Mucosa of rectum (tissue), 2 donors: ENCODE results near the gene ABHD14A.

Experiments
- H3K27ac ChIP-seq, 2 donors: one replicate each; pipeline ENCODE4 v1.7.0; 2013; ENCODE audit warnings: inconsistent platforms in 2 of 2, low read depth in 2 of 2, low read length in 2 of 2
- H3K27me3 ChIP-seq, 2 donors: one replicate each; pipeline ENCODE4 v1.7.0; 2013; ENCODE audit warnings: low read length in 2 of 2; ENCODE audit not compliant: control insufficient read depth in 2 of 2, insufficient read depth in 2 of 2
- H3K36me3 ChIP-seq, 2 donors: one replicate each; pipeline ENCODE4 v1.7.0; 2013; ENCODE audit warnings: low read length in 2 of 2; ENCODE audit not compliant: control insufficient read depth in 2 of 2, insufficient read depth in 2 of 2
- H3K4me1 ChIP-seq, 2 donors: one replicate each; pipeline ENCODE4 v1.7.0; 2013; ENCODE audit warnings: low read length in 2 of 2, mild to moderate bottlenecking in 1 of 2; ENCODE audit not compliant: control insufficient read depth in 2 of 2, insufficient read depth in 2 of 2
- H3K4me3 ChIP-seq, 2 donors: one replicate each; pipeline ENCODE4 v1.7.0; 2013; ENCODE audit warnings: low read length in 2 of 2
- H3K9ac ChIP-seq, 2 donors: one replicate each; pipeline ENCODE4 v1.7.0; 2013; ENCODE audit warnings: low read length in 2 of 2, low read depth in 1 of 2, mild to moderate bottlenecking in 1 of 2
- H3K9me3 ChIP-seq, 2 donors: one replicate each; pipeline ENCODE4 v1.7.0; 2013; ENCODE audit warnings: low read length in 2 of 2; ENCODE audit not compliant: control insufficient read depth in 2 of 2
- donor health status: healthy.
- donor health status: Normal muscosa, but diverticular disease.

ABHD14A gene

DNA sequence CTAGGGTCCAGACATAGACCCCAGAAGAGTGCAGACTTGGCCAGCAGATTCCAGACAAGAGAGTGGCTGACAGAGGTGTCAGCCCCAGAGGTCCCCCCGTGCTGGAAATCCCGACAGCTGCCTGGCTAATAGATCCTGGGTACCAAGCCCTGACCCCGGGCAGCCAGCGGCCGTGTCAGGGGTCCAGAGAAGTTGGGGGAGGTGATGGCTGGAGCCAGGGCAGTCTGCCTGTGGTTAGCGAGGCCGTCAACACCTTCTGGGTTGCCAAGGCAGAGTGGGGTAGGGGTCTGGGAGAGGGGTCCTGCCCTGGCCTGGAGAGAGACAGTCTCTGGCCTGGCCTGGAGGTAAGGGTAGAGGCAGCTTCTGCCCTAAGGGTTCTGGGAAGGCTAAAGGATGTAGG lies 45.9 kb downstream of the ABHD14A start:
- H3K27ac ChIP-seq = no peak overlapping the region
- H3K9me3 ChIP-seq = no peaks in the 10 kb centered on the region
- H3K4me3 ChIP-seq = no peak overlapping the region
- no peaks in the 10 kb centered on the region for H3K4me1 ChIP-seq
- no peak overlapping the region for H3K9ac ChIP-seq
- H3K27me3 ChIP-seq = no peaks in the 10 kb centered on the region
- H3K36me3 ChIP-seq = no peaks in the 10 kb centered on the region

DNA sequence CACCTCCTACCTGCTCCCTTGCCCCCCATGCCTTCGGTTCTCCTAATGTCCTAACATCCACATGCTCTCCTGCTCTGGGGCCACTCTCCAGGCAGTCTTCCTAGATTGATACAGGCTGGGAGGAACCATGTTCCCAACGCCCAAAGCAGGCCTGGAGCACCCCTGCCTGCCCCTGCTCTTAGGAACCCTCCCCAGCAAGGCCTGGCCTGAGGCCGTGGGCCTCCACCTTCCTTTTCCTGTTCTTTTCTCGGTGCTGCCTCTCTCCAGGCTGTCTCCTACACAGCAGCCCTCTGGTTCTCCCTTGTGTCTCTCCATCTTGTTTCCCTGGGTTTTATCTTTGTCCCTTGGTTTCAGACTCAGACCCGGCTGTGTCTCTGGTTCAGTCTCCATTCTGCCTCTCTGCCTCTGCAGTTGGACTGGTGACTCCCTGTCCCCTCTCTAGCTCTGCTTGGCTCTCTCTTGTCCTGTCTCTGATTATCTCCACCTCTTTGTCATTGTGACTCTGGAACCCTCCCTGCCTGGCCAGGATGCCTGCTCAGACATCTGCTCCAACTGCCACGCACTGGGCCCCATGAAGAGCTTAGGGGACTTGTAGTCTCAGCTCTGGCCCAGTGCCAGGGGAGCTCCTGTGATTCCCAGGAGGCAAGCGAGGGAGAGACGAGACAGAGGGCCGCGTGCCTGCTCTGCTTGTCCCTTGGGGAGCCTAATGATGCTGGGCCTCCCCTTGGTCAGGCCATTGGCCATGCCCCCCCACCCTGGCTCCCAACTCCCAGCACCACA lies 46.8 kb downstream of the ABHD14A start:
- Histone ChIP-seq H3K27ac (peak overlapping the region in 1 of 2 donors; percentile 12), H3K4me3 (no peak overlapping the region), H3K9me3 (no peaks in the 10 kb centered on the region), H3K27me3 (no peaks in the 10 kb centered on the region), H3K9ac (no peak overlapping the region), H3K4me1 (no peaks in the 10 kb centered on the region), H3K36me3 (no peaks in the 10 kb centered on the region)

DNA sequence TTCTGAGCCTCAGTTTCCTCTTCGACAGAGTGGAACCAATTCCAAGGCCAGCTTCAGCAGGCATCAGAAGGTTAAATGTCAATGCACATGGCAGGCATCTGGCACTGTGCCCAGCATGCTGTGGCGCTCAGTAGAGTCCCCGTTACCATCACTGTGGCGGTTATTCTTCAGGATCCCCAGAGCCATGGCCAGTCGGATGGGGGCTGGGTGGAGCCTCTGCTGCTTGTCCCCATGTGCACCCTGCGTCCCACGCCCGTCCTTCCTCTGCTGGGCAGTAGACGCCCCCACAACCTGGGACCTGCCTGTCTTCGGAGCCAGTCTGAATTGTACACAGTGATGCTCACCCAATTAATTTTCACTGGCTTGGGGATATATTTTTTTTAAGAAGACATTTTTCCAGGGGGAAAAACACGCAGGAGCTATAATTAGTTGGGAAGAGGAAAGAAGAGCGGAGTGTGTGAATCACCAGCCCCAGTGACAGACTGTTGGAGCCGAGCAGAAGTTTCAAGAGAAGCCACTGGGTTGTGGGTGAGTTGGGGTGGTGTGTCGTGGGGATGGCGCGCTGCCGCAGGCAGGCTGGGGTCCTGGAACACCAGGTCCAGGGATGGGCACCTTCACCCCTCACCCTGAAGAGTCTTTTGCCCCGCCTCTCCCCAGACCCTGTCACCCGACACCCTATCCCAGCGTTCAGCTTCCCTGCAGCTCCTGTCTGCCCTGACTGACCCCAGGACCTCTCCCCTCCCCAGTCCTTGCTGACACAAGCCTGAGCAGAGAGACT lies 47.6 kb downstream of the ABHD14A start:
- peak overlapping the region in 1 of 2 donors; percentile 12 for H3K27ac ChIP-seq
- H3K27me3 ChIP-seq = no peaks in the 10 kb centered on the region
- H3K36me3 ChIP-seq = no peaks in the 10 kb centered on the region
- H3K9me3 ChIP-seq = no peaks in the 10 kb centered on the region
- no peak overlapping the region for H3K4me3 ChIP-seq
- H3K4me1 ChIP-seq = no peaks in the 10 kb centered on the region
- H3K9ac ChIP-seq = no peak overlapping the region

DNA sequence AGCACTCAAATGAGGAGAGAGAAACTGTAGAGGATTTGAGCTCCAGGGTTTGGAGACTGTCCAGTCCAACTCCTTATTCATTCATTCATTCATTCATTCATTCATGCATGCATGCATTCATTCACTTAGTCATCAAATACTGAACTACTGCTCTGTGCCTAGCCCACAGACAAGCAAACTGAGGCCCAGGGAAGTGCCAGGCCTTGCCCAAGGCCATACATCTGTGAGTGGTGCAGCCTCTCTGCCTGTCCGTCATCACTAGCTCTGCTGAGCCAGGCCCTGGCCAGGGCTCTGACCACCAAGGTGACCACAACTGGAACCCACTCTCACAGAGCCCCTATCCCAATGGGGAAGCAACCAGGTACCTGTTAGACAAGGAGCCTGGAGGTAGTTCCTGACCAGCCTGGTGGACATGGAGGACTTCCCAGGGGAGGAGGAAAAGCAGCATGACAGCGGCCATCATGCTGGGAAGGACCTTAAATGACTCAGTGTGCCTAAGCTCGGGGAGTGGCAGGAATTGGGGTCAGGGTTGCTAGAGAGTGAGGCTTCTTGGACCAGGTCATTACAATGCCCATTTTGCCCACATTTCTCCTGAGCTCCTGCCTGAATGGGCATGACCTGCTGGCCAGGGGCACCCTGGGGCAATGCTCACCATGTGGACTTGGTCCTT lies 48.4 kb downstream of the ABHD14A start:
- Histone ChIP-seq H3K9me3 (no peaks in the 10 kb centered on the region), H3K4me1 (no peaks in the 10 kb centered on the region), H3K27ac (no peak overlapping the region), H3K9ac (no peak overlapping the region), H3K27me3 (no peaks in the 10 kb centered on the region), H3K36me3 (no peaks in the 10 kb centered on the region), H3K4me3 (no peak overlapping the region)

DNA sequence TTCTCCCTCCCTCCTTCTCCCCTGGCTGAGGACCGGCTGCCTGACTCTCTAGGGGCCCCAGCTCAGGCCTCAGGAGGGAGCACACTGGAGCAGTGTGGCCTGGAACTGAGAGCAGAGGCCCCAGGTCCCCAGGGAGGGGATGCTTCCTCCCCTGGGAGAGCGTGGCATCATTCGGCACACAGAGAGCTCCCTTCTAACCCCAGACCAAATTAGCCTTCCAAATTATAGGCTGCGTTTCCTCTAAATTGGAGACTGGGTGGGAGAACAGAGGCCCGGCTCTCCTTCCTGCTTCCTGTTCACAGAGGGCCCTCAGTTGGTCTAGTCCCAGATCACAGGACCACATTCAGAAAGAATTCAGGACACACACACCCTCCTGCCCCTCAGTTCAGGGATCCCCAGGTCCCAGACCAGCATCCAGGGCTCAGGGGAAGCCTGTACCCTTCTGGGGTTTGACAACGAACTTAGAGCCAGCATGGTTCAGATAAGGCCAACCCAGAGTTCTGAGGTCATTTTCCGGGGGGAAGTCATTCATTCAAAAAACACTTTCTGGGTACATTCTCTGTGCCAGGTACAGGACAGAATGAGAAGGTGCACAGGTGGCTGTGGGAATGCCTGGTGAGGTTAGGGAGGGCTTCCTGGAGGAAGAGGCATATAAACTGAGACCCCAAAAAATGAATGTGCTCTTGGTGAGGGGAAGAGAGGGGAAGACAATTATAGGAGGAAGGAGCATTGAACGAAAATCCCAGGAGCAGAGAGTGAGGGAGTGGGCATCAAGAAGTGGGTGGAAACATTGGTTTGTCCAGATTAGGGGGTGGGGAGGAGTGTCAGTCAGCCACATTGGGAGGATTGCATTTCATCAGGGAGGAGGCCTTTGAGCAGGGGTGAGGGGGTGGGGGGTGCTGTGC lies 49.2 kb downstream of the ABHD14A start:
- no peak overlapping the region for H3K27ac ChIP-seq
- H3K9ac ChIP-seq = no peak overlapping the region
- no peaks in the 10 kb centered on the region for H3K27me3 ChIP-seq
- H3K36me3 ChIP-seq = no peaks in the 10 kb centered on the region
- H3K9me3 ChIP-seq = no peaks in the 10 kb centered on the region
- H3K4me1 ChIP-seq = no peaks in the 10 kb centered on the region
- H3K4me3 ChIP-seq = no peak overlapping the region

DNA sequence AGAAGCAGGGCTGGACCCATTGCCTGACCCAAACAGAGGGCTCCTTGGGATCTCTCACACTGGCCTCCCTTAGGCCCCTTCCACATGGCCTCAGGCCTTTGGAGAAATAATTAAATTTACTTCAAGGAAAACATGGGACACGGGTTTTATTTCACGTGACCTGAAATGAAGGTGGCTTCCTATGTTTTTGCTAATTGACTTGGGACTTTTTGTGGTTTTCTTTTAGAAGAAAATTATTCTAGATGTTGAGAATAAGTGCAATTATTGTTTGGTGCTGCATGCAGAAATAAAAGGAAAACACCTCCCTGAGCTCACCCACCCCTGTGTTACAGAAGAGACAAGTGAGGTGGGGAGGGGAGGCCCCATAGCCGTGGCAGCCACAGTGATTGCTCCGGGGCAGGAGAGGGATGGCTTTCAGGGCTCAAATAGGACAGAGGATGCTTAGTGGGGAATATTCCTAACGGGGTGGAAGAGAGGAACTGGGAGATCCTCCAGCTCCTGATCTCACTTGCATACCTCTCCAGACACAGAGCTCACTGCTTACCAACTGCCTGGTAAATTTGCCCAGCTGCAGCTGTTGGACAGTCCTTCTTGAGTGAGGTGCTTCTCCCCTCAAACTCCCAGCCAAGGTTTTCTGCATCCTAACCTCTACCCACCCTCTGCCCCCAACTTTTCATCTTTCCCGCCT lies 50.0 kb downstream of the ABHD14A start:
- Histone ChIP-seq H3K36me3 (no peaks in the 10 kb centered on the region), H3K4me3 (no peak overlapping the region), H3K4me1 (no peaks in the 10 kb centered on the region), H3K9ac (no peak overlapping the region), H3K27ac (no peak overlapping the region), H3K9me3 (no peaks in the 10 kb centered on the region), H3K27me3 (no peaks in the 10 kb centered on the region)

DNA sequence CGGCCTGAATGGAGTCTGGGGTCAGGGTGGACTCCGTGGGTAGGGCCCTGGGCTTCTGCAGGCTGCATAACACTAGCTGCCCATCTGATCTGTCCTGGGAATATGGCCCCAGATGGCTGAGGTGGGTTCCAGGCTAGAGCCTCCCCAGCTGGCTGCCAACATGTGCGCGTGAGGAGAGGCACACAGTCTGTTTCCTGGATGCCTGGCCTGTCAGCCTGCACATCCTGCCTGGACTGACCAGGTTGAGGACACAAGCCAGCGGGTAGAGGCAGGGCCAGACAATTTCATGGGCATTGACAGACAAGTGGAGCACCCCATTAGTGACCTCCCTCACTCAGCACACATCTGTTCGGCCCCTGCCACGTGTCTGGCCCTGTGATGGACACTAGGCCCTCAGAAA lies 50.6 kb downstream of the ABHD14A start:
- Histone ChIP-seq H3K4me1 (no peaks in the 10 kb centered on the region), H3K27ac (no peak overlapping the region), H3K9ac (no peak overlapping the region), H3K27me3 (no peaks in the 10 kb centered on the region), H3K9me3 (no peaks in the 10 kb centered on the region), H3K36me3 (no peaks in the 10 kb centered on the region), H3K4me3 (no peak overlapping the region)

DNA sequence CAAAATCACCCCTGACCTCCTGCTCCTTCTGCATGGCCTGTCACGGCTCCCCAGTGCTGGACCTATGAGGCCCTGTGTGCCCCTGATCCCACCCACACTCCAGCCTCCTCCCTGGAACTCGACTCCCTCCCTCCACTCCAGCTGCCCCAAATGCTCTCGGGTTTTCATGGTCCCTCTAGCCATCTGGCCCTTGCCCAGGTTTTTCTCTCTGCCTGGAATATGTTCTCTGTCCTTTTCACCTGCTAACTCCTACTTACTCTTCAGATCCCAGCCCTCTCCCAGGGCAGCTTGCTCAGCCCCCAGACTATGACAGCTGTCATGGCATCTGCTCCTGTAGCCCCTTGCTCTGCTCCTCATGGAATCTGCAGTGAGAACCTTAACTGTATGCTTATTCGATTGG lies 51.2 kb downstream of the ABHD14A start:
- Histone ChIP-seq H3K4me3 (no peak overlapping the region), H3K9me3 (no peaks in the 10 kb centered on the region), H3K36me3 (no peaks in the 10 kb centered on the region), H3K9ac (no peak overlapping the region), H3K27me3 (no peaks in the 10 kb centered on the region), H3K27ac (no peak overlapping the region), H3K4me1 (no peaks in the 10 kb centered on the region)

DNA sequence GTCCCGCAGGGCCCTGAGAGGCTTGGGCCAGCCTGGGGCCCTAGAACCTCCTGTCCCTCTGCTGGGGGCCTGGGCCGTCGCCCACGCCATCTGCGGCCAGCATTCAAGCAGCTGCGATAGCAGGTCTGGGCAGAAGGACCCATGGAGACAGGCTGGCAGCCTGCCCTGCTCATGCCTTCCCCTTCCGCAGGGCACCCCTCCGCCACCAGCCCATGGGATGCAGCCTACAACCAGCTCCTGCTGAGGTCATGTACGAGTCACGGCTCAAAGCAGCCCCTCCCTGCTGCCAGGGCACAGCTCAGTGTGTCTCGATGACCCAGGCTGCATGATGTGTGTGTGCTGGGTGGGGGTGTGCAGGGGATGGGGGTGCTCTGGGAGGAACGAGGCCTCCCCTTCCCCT lies 53.7 kb downstream of the ABHD14A start:
- H3K27me3 ChIP-seq = no peaks in the 10 kb centered on the region
- no peak overlapping the region for H3K27ac ChIP-seq
- H3K4me1 ChIP-seq = no peaks in the 10 kb centered on the region
- no peaks in the 10 kb centered on the region for H3K9me3 ChIP-seq
- H3K4me3 ChIP-seq = no peak overlapping the region
- H3K36me3 ChIP-seq = no peaks in the 10 kb centered on the region
- H3K9ac ChIP-seq = no peak overlapping the region
